Tibial nerve (tissue), 4 donors: ENCODE data around the gene PRUNE2. TPM values are rescaled to one million over a fixed set of nuclear protein-coding genes. Genes with fewer than 3 reads are reported as not detected.

ENCODE experiments used
- DNase-seq, 2 donors: peaks; one replicate each; pipeline ENCODE4 v3.0.0-alpha.2; 2019; ENCODE audit warnings: low spot score in 2 of 2
- H3K27ac ChIP-seq, 4 donors: fragments of 200-600 bp; sonication (generic) in 3 of 4; one replicate each; pipeline ENCODE4 v1.5.1; 2017 to 2019; ENCODE audit warnings: mild to moderate bottlenecking in 1 of 4
- H3K27me3 ChIP-seq, 2 donors: fragments of 200-600 bp; sonication (generic) in 1 of 2; one replicate each; pipeline versions ENCODE4 v1.5.1 to v1.6.0; 2017 to 2019
- H3K36me3 ChIP-seq, 3 donors: fragments of 200-600 bp; sonication (generic); one replicate each; pipeline ENCODE4 v1.5.1; 2018 to 2019
- H3K4me1 ChIP-seq, 4 donors: fragments of 200-600 bp; sonication (generic) in 3 of 4; one replicate each; pipeline ENCODE4 v1.5.1; 2017 to 2019
- H3K4me3 ChIP-seq, 4 donors: fragments of 200-600 bp; sonication (generic) in 3 of 4; one replicate each; pipeline ENCODE4 v1.5.1; 2017 to 2019; ENCODE audit warnings: mild to moderate bottlenecking in 1 of 4, moderate library complexity in 1 of 4
- H3K9me3 ChIP-seq, 4 donors: fragments of 200-600 bp; sonication (generic) in 3 of 4; one replicate each; pipeline ENCODE4 v1.5.1; 2017 to 2019
- EP300 ChIP-seq, 2 donors: sonication (generic); formaldehyde crosslinking; IDR thresholded peaks; one replicate each; pipeline ENCODE4 v1.6.1; 2017; ENCODE audit warnings: antibody characterized with exemption in 2 of 2, mild to moderate bottlenecking in 1 of 2
- POLR2A ChIP-seq, 2 donors: fragments of 450-650 bp; IDR thresholded peaks; one replicate each; pipeline ENCODE4 v1.6.1; 2017; ENCODE audit warnings: antibody characterized with exemption in 2 of 2, mild to moderate bottlenecking in 2 of 2, moderate library complexity in 2 of 2
- WGBS, 2 donors: methylation state at CpG; one replicate each; pipeline ENCODE4 v1.1.5; 2018; 5-methylcytosine and 5-hydroxymethylcytosine counted together
- total RNA-seq, 4 donors: library from RNA; depleted of rRNA; stranded (reverse); fragments of >200 nt; gene quantifications; one replicate each; pipeline ENCODE4 v1.1.0, GENCODE V29; 2016
- TF ChIP-seq, protein P1 (sequence below), 5 experiments: fragments of 200-600 bp in 3 of 5; fragments of 450-650 bp in 2 of 5; sonication (generic) in 3 of 5; IDR thresholded peaks; one replicate each; pipeline ENCODE4 v1.5.1; 2016 to 2019; ENCODE audit warnings: antibody characterized with exemption in 5 of 5, mild to moderate bottlenecking in 3 of 5, moderate library complexity in 2 of 5

PRUNE2 gene
- total RNA-seq, 4 donors from 2014 or later = 23.2 to 50.4 (median 24.2) TPM

GRCh38 chr9:76887951-76888350 is 18.0 kb downstream of the PRUNE2 start:
- WGBS, 2 donors = 70 to 80% methylated on average over 7 of the region's 7 CpGs
- no peaks in the 10 kb centered on the region for H3K9me3 ChIP-seq
- H3K4me3 ChIP-seq = no peak overlapping the region
- H3K4me1 ChIP-seq = no peaks in the 10 kb centered on the region
- H3K27me3 ChIP-seq = no peaks in the 10 kb centered on the region
- no peaks in the 10 kb centered on the region for H3K36me3 ChIP-seq
- TF ChIP-seq, protein P1, sequence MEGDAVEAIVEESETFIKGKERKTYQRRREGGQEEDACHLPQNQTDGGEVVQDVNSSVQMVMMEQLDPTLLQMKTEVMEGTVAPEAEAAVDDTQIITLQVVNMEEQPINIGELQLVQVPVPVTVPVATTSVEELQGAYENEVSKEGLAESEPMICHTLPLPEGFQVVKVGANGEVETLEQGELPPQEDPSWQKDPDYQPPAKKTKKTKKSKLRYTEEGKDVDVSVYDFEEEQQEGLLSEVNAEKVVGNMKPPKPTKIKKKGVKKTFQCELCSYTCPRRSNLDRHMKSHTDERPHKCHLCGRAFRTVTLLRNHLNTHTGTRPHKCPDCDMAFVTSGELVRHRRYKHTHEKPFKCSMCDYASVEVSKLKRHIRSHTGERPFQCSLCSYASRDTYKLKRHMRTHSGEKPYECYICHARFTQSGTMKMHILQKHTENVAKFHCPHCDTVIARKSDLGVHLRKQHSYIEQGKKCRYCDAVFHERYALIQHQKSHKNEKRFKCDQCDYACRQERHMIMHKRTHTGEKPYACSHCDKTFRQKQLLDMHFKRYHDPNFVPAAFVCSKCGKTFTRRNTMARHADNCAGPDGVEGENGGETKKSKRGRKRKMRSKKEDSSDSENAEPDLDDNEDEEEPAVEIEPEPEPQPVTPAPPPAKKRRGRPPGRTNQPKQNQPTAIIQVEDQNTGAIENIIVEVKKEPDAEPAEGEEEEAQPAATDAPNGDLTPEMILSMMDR (IDR thresholded peaks at IDR 0.05) = no peak
- no peak for TF ChIP-seq POLR2A (IDR thresholded peaks at IDR 0.05)
- TF ChIP-seq EP300 (IDR thresholded peaks at IDR 0.05) = no peak
- peak overlapping the region in 1 of 4 donors; percentile 76 for H3K27ac ChIP-seq
- no peak for DNase-seq

DNA sequence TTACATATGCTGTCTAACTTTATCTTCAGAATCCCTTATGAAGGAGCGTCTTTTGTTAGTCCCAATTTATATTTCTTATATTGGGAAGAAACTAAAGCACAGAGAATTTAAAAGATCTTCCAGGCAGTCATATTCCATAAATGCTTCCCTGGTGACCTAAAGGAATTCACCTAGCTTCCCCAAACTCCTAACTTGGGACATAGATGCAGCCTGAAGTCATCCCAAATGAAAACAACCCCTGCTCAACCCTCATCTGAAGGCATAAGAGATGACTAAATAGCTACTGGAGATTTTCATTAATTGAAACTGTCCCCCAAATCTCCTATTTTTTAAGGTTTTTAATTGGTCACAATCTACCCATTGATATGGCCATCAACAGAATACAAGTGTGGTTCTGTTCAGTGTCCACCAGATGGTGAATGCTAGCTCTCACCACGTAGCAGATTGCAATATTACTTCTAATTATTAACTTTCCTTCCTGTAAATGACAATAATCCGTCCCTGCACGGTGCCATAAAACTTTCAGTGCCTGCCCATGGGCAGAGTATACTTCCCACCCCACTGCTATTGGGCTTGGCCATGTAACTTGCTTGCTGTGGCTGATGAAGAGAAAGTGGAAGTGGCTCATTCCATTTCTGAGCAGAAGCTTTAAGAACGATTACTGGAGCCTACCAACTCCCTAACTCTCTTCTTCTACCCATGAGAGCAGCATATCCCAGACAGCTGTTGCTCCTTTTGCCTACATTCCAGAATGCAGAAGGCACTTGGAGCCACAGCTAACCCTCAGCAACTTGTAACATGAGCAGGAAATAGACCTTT is 18.7 kb downstream of the PRUNE2 start:
- TF ChIP-seq EP300 (IDR thresholded peaks at IDR 0.05) = no peak
- H3K9me3 ChIP-seq = no peaks in the 10 kb centered on the region
- peak overlapping the region in 1 of 4 donors; percentile 76 for H3K27ac ChIP-seq
- no peaks in the 10 kb centered on the region for H3K27me3 ChIP-seq
- no peaks in the 10 kb centered on the region for H3K36me3 ChIP-seq
- no peak for DNase-seq
- no peaks in the 10 kb centered on the region for H3K4me1 ChIP-seq
- H3K4me3 ChIP-seq = no peak overlapping the region
- WGBS, 2 donors = 54 to 69% methylated on average over 5 of the region's 5 CpGs

DNA sequence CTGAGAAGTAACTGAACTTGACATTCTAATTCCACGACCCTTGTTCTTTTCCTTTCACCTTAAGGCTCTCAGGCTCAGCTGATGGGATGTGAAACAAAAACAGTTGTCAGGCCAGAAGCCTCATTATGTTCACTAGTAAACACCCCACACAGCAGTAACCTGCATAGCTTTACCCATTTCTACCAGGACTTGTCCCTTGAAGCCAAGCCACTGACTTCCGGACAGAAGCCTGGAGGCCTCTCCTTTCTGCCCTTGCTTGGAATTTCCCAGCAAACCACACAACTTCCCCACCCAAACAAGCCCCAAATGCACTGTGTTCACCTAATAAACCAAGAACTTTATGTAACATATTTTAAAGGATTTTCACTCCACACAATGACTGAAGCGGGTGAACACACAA is 19.6 kb downstream of the PRUNE2 start:
- no peak for DNase-seq
- no peaks in the 10 kb centered on the region for H3K4me1 ChIP-seq
- H3K4me3 ChIP-seq = no peak overlapping the region
- no peaks in the 10 kb centered on the region for H3K36me3 ChIP-seq
- H3K27ac ChIP-seq = no peak overlapping the region
- no peaks in the 10 kb centered on the region for H3K9me3 ChIP-seq
- no peak for TF ChIP-seq POLR2A (IDR thresholded peaks at IDR 0.05)
- TF ChIP-seq, protein P1 (IDR thresholded peaks at IDR 0.05) = no peak
- no peak for TF ChIP-seq EP300 (IDR thresholded peaks at IDR 0.05)
- 87 to 89% methylated on average over 3 of the region's 3 CpGs for WGBS, 2 donors
- no peaks in the 10 kb centered on the region for H3K27me3 ChIP-seq

GRCh38 chr9:76884823-76885222 is 21.1 kb downstream of the PRUNE2 start:
- Histone ChIP-seq H3K27me3 (no peaks in the 10 kb centered on the region), H3K36me3 (no peaks in the 10 kb centered on the region), H3K4me1 (no peaks in the 10 kb centered on the region), H3K4me3 (no peak overlapping the region), H3K9me3 (no peaks in the 10 kb centered on the region), H3K27ac (no peak overlapping the region)
- WGBS, 2 donors = 78 to 97% methylated on average over 1 of the region's 1 CpG
- TF ChIP-seq EP300 (IDR thresholded peaks at IDR 0.05) = no peak
- TF ChIP-seq, protein P1 (IDR thresholded peaks at IDR 0.05) = no peak
- TF ChIP-seq POLR2A (IDR thresholded peaks at IDR 0.05) = no peak
- no peak for DNase-seq

DNA sequence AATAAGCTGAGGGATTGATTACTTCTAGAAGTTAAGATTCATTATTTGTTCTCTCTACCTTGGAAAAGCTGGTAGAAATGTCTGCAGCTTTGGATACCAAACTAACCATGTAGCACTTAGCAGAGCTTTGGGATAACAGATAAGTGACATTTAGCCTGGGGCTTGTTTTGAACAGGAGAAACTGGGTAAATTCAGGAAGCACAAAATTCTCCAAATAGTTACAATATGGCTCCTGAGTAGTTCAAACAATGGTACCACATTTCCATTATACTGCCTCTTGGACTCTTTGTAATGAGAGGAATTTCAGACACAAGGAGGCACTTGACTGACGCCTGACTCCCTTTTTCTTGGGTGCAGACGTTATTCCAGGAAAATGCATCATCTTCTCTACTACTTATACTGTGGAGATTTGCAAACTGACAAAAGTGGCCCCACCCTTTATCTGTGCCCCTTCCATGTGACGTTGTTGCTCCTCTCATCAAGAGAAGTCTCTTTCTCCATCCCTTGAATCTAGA is 22.5 kb downstream of the PRUNE2 start:
- 75 to 77% methylated on average over 3 of the region's 3 CpGs for WGBS, 2 donors
- no peak overlapping the region for H3K27ac ChIP-seq
- no peaks in the 10 kb centered on the region for H3K4me1 ChIP-seq
- H3K36me3 ChIP-seq = no peaks in the 10 kb centered on the region
- no peak overlapping the region for H3K4me3 ChIP-seq
- H3K27me3 ChIP-seq = no peaks in the 10 kb centered on the region
- TF ChIP-seq EP300 (IDR thresholded peaks at IDR 0.05) (no peak), POLR2A (IDR thresholded peaks at IDR 0.05) (no peak)
- TF ChIP-seq, protein P1 (IDR thresholded peaks at IDR 0.05) = no peak
- H3K9me3 ChIP-seq = no peaks in the 10 kb centered on the region
- no peak for DNase-seq
